Esophagus (tissue), 2 donors: ENCODE results near the gene RNF19B. TPM values are rescaled to one million over a fixed set of nuclear protein-coding genes. Genes with fewer than 3 reads are reported as not detected.
A peak's percentile ranks its signal among the peaks of the same experiment; 100 is the strongest.
"Not testable (repeated sequence)": the region's sequence is repeated elsewhere in the genome, so short reads cannot be mapped to it uniquely, and the experiment has no call there.

ENCODE experiments used
- H3K27ac ChIP-seq, 2 donors: one replicate each; pipeline ENCODE4 v1.5.1; 2013; ENCODE audit warnings: low read depth in 2 of 2, mild to moderate bottlenecking in 2 of 2, inconsistent platforms in 1 of 2, low read length in 1 of 2, moderate library complexity in 1 of 2
- H3K27me3 ChIP-seq, 2 donors: one replicate each; pipeline ENCODE4 v1.6.1; 2013; ENCODE audit warnings: low read length in 2 of 2, control low read depth in 1 of 2, mild to moderate bottlenecking in 1 of 2; ENCODE audit not compliant: insufficient read depth in 2 of 2, control insufficient read depth in 1 of 2
- H3K36me3 ChIP-seq, 2 donors: one replicate each; pipeline ENCODE4 v1.6.1; 2013; ENCODE audit warnings: low read length in 1 of 2; ENCODE audit not compliant: control insufficient read depth in 2 of 2, insufficient read depth in 2 of 2
- H3K4me1 ChIP-seq, 2 donors: one replicate each; pipeline ENCODE4 v1.6.1; 2013; ENCODE audit warnings: low read length in 1 of 2; ENCODE audit not compliant: control insufficient read depth in 2 of 2, insufficient read depth in 2 of 2
- H3K4me3 ChIP-seq, 2 donors: one replicate each; pipeline ENCODE4 v1.5.1; 2013; ENCODE audit warnings: low read length in 2 of 2, mild to moderate bottlenecking in 2 of 2, low read depth in 1 of 2, moderate library complexity in 1 of 2
- H3K9me3 ChIP-seq, 2 donors: one replicate each; pipeline ENCODE4 v1.6.1; 2013; ENCODE audit warnings: mild to moderate bottlenecking in 2 of 2, low read depth in 1 of 2, low read length in 1 of 2, moderate library complexity in 1 of 2; ENCODE audit not compliant: control insufficient read depth in 2 of 2, insufficient read depth in 1 of 2
- WGBS, 2 donors: extraction: QIAGEN DNeasy Blood & Tissue Kit; methylation state at CpG; one replicate each; pipeline ENCODE4 v1.1.7; 2013; 5-methylcytosine and 5-hydroxymethylcytosine counted together
- polyA plus RNA-seq, 2 donors: library from polyadenylated mRNA; stranded (reverse); fragments of 200-250 nt; gene quantifications; one replicate each; pipeline ENCODE4 v1.2.3, GENCODE V29; 2013
- donor health status: healthy with polysubstance abuse.
- donor health status: Bipolar disorder and iron deficiency.

Gene RNF19B
- polyA plus RNA-seq, 2 donors, result 10.7 to 19.9 TPM

GRCh38 chr1:32997381-32997891 lies 32.8 kb upstream of the RNF19B start:
- WGBS, 2 donors, result 54 to 65% methylated on average over 2 of the region's 2 CpGs
- Histone ChIP-seq H3K4me1 (peaks cover 6% of the 10 kb centered on the region in 2 donors), H3K9me3 (no peaks in the 10 kb centered on the region), H3K27me3 (no peaks in the 10 kb centered on the region), H3K36me3 (no peaks in the 10 kb centered on the region), H3K4me3 (no peak overlapping the region), H3K27ac (no peak overlapping the region)

- H3K27ac ChIP-seq, result peak overlapping the region; percentile 0 to 76
- not testable (repeated sequence) for H3K36me3 ChIP-seq, H3K4me3 ChIP-seq, H3K27me3 ChIP-seq, H3K9me3 ChIP-seq
- WGBS, 2 donors, result 94 to 95% methylated on average over 8 of the region's 8 CpGs
- peaks cover 3 to 20% of the 10 kb centered on the region in 2 donors for H3K4me1 ChIP-seq
These were observed 28.7 kb upstream of the RNF19B start for GRCh38 chr1:32993324-32993636.

GRCh38 chr1:32992489-32993323 lies 28.1 kb upstream of the RNF19B start:
- no peaks in the 10 kb centered on the region for H3K9me3 ChIP-seq
- WGBS, 2 donors, result 62% methylated on average over 7 of the region's 7 CpGs
- no peaks in the 10 kb centered on the region for H3K27me3 ChIP-seq
- H3K4me1 ChIP-seq, result peaks cover 0 to 21% of the 10 kb centered on the region in 2 donors
- no peak overlapping the region for H3K4me3 ChIP-seq
- H3K27ac ChIP-seq, result peak overlapping the region; percentile 76 to 80
- no peaks in the 10 kb centered on the region for H3K36me3 ChIP-seq

GRCh38 chr1:32991819-32992488 lies 27.3 kb upstream of the RNF19B start:
- Histone ChIP-seq H3K4me3 (no peak overlapping the region), H3K27ac (peak overlapping the region; percentile 68 to 80), H3K27me3 (no peaks in the 10 kb centered on the region), H3K4me1 (peaks cover 0 to 26% of the 10 kb centered on the region in 2 donors), H3K9me3 (no peaks in the 10 kb centered on the region), H3K36me3 (no peaks in the 10 kb centered on the region)
- WGBS, 2 donors, result 69 to 78% methylated on average over 9 of the region's 9 CpGs

- H3K4me1 ChIP-seq, result peaks cover 0 to 26% of the 10 kb centered on the region in 2 donors
- H3K36me3 ChIP-seq, result no peaks in the 10 kb centered on the region
- H3K27me3 ChIP-seq, result no peaks in the 10 kb centered on the region
- peak overlapping the region; percentile 68 to 80 for H3K27ac ChIP-seq
- no peak overlapping the region for H3K4me3 ChIP-seq
- 67 to 82% methylated on average over 5 of the region's 5 CpGs for WGBS, 2 donors
- H3K9me3 ChIP-seq, result no peaks in the 10 kb centered on the region
These were observed 26.8 kb upstream of the RNF19B start for GRCh38 chr1:32991386-32991785.

- Histone ChIP-seq H3K9me3 (no peaks in the 10 kb centered on the region), H3K27ac (peak overlapping the region in 1 of 2 donors; percentile 28), H3K36me3 (no peaks in the 10 kb centered on the region), H3K4me1 (peaks cover 0 to 26% of the 10 kb centered on the region in 2 donors), H3K4me3 (no peak overlapping the region), H3K27me3 (no peaks in the 10 kb centered on the region)
- 72 to 86% methylated on average over 5 of the region's 5 CpGs for WGBS, 2 donors
These were observed 26.3 kb upstream of the RNF19B start for GRCh38 chr1:32990887-32991286.

- H3K4me1 ChIP-seq, result peaks cover 0 to 26% of the 10 kb centered on the region in 2 donors
These were observed 24.8 kb upstream of the RNF19B start for GRCh38 chr1:32989160-32990050.

GRCh38 chr1:32988665-32989064 lies 24.1 kb upstream of the RNF19B start:
- Histone ChIP-seq H3K4me3 (no peak overlapping the region), H3K4me1 (peaks cover 0 to 26% of the 10 kb centered on the region in 2 donors)

More at GRCh38 chr1:32989160-32990050, 24.8 kb upstream of the RNF19B start:
- Histone ChIP-seq H3K9me3 (no peaks in the 10 kb centered on the region), H3K27me3 (no peaks in the 10 kb centered on the region), H3K27ac (peak overlapping the region; percentile 16 to 79), H3K36me3 (no peaks in the 10 kb centered on the region), H3K4me3 (no peak overlapping the region)
- WGBS, 2 donors, result 22 to 43% methylated on average over 6 of the region's 6 CpGs

GRCh38 chr1:32985226-32985625 lies 20.6 kb upstream of the RNF19B start:
- Histone ChIP-seq H3K4me3 (no peak overlapping the region), H3K4me1 (peaks cover 0 to 10% of the 10 kb centered on the region in 2 donors), H3K36me3 (no peaks in the 10 kb centered on the region), H3K27me3 (no peaks in the 10 kb centered on the region), H3K9me3 (no peaks in the 10 kb centered on the region), H3K27ac (no peak overlapping the region)
- 65 to 80% methylated on average over 1 of the region's 1 CpG for WGBS, 2 donors

More at GRCh38 chr1:32988665-32989064, 24.1 kb upstream of the RNF19B start:
- no peaks in the 10 kb centered on the region for H3K36me3 ChIP-seq
- peak overlapping the region in 1 of 2 donors; percentile 16 for H3K27ac ChIP-seq
- no peaks in the 10 kb centered on the region for H3K9me3 ChIP-seq
- no peaks in the 10 kb centered on the region for H3K27me3 ChIP-seq
